Lower lobe of right lung (tissue), 2 donors: ENCODE results near the gene FAM180A. TPM values are rescaled to one million over a fixed set of nuclear protein-coding genes. Genes with fewer than 3 reads are reported as not detected.
A peak's percentile ranks its signal among the peaks of the same experiment; 100 is the strongest.

Source experiments
- ATAC-seq, 2 donors: fragments of 200-7000 bp; cut with Tn5 transposase; one replicate each; pipeline ENCODE4 v1.9.1; 2020 to 2022; ENCODE audit warnings: mild to moderate bottlenecking in 2 of 2, moderate library complexity in 2 of 2
- DNase-seq: peaks from one replicate; pipeline ENCODE4 v3.0.0-alpha.2; 2020
- H3K27ac ChIP-seq: fragments of 200-600 bp; one replicate; pipeline ENCODE4 v1.8.0; 2022
- H3K27me3 ChIP-seq: fragments of 200-600 bp; one replicate; pipeline ENCODE4 v1.8.0; 2022; ENCODE audit warnings: low read depth
- H3K36me3 ChIP-seq: fragments of 200-600 bp; one replicate; pipeline ENCODE4 v1.8.0; 2022; ENCODE audit warnings: mild to moderate bottlenecking
- H3K4me1 ChIP-seq: fragments of 200-600 bp; one replicate; pipeline ENCODE4 v1.8.0; 2022
- H3K4me3 ChIP-seq: fragments of 200-600 bp; one replicate; pipeline ENCODE4 v1.8.0; 2022; ENCODE audit warnings: mild to moderate bottlenecking
- H3K9me3 ChIP-seq: fragments of 200-600 bp; one replicate; pipeline ENCODE4 v1.8.0; 2022
- intact Hi-C: fragments of 100-400 bp; cut with DNase I; formaldehyde crosslinking; loops from one replicate; pipeline ENCODE4 v1.11.0; 2022
- total RNA-seq: library from RNA; stranded (reverse); fragmentation: NEBNext Ultra II Directional; extraction: Animal tissue kit (Norgen Biotek cat#: 25700); gene quantifications from one replicate; pipeline ENCODE4 v1.2.1, GENCODE V29; 2021
- TF ChIP-seq, protein P1 (sequence below): fragments of 200-600 bp; IDR thresholded peaks from one replicate; pipeline ENCODE4 v1.8.0; 2022; ENCODE audit warnings: antibody characterized with exemption, mild to moderate bottlenecking
- donor health status: DM: no; HTN: yes; CAD: no; lungs with severe emphysema.

FAM180A gene
- total RNA-seq, 1 donor from 2014 or later: 3.0 TPM

DNA sequence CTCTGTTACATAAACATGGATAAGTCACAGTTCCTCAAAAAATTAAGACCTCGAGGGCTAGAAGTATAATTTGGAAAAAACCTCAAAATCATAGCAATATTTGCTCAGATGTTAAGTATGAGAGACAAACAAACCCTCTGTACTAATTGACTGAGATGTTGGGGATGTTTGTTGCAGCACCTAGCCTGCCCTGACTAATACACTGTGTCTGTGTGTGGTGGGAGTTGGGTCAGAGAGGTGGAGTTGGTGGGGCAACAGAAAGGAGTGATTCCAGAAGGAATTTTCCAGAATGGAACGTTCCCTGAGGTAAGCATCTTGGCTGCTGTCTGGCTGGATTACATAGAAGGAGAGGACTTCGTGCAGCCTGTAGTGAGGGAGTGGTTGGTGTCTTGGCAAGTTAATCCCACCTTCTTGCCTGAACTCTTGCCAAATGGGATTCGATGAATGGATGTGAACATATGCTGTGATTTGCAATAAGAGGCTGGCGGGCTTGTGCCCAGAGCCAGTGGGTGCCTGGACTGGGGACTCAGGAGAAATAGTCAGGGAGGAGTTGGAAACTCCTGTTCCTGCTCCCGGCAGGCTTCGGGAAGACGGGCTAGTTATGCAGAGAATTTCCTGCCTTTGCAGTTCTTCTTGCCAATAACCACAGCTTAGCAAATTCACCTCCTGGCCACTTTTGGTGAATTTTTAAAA lies 9.3 kb upstream of the FAM180A start:
- no peaks in the 10 kb centered on the region for H3K36me3 ChIP-seq
- peak overlapping the region; percentile 64 for H3K27ac ChIP-seq
- peak in 1 of 2 donors; percentile 63 for ATAC-seq
- intact Hi-C loops: no loop called here
- TF ChIP-seq, protein P1, sequence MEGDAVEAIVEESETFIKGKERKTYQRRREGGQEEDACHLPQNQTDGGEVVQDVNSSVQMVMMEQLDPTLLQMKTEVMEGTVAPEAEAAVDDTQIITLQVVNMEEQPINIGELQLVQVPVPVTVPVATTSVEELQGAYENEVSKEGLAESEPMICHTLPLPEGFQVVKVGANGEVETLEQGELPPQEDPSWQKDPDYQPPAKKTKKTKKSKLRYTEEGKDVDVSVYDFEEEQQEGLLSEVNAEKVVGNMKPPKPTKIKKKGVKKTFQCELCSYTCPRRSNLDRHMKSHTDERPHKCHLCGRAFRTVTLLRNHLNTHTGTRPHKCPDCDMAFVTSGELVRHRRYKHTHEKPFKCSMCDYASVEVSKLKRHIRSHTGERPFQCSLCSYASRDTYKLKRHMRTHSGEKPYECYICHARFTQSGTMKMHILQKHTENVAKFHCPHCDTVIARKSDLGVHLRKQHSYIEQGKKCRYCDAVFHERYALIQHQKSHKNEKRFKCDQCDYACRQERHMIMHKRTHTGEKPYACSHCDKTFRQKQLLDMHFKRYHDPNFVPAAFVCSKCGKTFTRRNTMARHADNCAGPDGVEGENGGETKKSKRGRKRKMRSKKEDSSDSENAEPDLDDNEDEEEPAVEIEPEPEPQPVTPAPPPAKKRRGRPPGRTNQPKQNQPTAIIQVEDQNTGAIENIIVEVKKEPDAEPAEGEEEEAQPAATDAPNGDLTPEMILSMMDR: no peak
- DNase-seq: no peak
- no peaks in the 10 kb centered on the region for H3K9me3 ChIP-seq
- peak overlapping the region; percentile 24 for H3K4me3 ChIP-seq
- H3K27me3 ChIP-seq: no peaks in the 10 kb centered on the region
- peaks cover 3% of the 10 kb centered on the region for H3K4me1 ChIP-seq

DNA sequence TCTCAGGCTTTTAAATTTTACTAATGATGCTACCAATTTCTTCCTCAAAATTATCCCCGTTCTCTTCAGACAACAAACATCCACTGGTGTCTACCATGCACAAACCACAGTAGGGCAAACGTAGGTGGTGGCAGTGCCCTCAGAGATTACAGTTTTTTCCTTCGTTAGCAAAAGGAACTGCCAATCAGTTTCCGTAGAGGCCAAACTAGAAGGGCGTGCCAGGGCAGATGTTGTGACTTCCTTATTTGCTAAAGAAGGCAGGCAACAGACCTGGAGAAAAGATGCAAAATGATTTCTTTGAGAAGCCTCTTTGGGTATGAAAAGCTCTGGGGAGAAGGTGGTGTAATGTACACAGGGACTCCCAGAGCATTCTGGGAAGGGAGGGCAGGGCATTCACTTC lies 7.6 kb upstream of the FAM180A start:
- no peak for DNase-seq
- TF ChIP-seq, protein P1: no peak

DNA sequence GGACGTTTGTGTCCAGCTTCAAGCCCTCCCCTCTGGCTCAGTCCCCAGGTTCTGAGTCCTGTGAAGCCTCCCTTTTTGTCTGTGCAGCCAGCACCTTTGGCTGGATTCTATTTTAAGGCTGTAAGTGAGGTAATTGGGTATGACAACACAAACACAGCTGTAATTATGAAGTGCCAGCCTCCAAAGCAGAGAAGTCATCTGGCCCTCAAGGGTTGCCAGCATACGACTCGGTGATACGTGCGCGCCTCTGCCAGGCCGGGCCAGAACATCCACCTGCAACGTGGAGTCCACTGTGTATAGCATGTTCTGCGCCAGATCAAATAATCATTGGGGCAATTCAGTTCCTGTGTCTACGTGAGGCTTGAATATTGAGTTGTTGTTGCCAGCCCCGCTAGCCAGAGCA lies 6.7 kb upstream of the FAM180A start:
- intact Hi-C loops: no loop called here
- DNase-seq: no peak
- Histone ChIP-seq H3K27ac (no peak overlapping the region), H3K9me3 (no peaks in the 10 kb centered on the region), H3K36me3 (no peaks in the 10 kb centered on the region), H3K27me3 (no peaks in the 10 kb centered on the region), H3K4me3 (no peak overlapping the region), H3K4me1 (peaks cover 3% of the 10 kb centered on the region)
- no peak for ATAC-seq
- TF ChIP-seq, protein P1: no peak

More for the DNA sequence above, 7.6 kb upstream of the FAM180A start:
- no peaks in the 10 kb centered on the region for H3K27me3 ChIP-seq
- H3K4me1 ChIP-seq: peaks cover 3% of the 10 kb centered on the region
- no peaks in the 10 kb centered on the region for H3K9me3 ChIP-seq
- intact Hi-C loops: no loop called here
- no peak for ATAC-seq
- no peak overlapping the region for H3K4me3 ChIP-seq
- no peak overlapping the region for H3K27ac ChIP-seq
- H3K36me3 ChIP-seq: no peaks in the 10 kb centered on the region

DNA sequence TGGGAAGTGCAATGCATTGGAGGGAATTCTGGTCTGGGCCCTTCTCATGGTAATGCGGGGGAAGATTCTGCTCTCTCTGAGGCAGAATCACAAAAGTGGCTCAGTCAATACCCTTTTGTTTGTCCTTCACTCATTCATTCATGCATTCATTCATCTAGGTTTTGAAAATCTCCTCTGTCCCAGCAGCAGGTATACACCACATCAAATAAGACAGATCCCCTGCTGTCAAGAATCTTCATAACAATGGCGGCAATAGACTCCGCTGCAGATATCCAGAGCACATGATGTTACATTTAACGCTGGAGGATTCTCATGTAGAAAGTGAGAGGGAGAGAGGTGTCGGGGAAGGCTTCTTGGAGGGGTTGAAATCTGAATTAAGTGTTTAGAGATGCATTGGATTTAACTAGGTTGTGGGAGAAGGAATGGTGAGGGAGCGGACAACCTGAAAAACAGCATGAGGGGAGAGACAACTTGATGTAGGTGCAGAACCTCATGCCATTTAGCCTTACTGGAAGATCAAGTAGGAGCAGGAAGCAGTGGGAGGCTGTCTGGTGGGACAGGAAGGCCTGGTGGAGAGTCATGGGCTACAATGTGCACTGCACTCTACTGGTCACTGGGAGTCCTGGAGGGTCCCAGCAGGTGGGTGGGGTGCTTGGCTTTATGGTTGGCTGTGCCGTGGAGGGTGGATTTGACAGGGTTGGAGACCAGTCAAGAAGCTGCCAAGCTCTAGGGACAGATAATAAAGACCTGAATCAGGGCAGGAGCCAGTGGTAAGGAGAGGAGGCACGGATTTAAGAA lies 5.2 kb upstream of the FAM180A start:
- peaks cover 3% of the 10 kb centered on the region for H3K4me1 ChIP-seq
- TF ChIP-seq, protein P1: no peak
- no peaks in the 10 kb centered on the region for H3K9me3 ChIP-seq
- no peaks in the 10 kb centered on the region for H3K27me3 ChIP-seq
- no peak overlapping the region for H3K27ac ChIP-seq
- H3K36me3 ChIP-seq: no peaks in the 10 kb centered on the region
- no peak overlapping the region for H3K4me3 ChIP-seq
- no peak for ATAC-seq
- DNase-seq: no peak
- intact Hi-C loops: no loop called here

DNA sequence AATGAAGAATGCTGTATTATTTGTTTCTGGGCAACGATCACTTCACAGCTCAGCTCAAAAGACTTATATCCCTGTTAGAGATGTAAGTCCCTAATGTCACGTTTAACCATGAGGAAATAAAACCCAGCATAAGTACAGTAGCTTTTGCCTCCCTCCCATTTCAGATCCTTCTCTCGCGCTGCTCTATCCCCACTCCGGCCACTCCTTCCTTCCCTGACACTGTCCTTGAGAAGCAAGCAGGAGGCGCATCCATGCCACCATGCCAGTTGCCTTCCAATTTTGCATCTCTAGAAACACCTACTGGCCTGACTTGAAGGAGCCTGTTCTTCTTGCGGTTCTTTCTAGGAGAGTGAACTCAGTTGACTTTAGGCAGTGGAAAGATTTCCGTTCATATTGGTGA lies 1.2 kb downstream of the FAM180A start:
- Histone ChIP-seq H3K4me3 (peak overlapping the region; percentile 36), H3K27me3 (no peaks in the 10 kb centered on the region), H3K9me3 (no peaks in the 10 kb centered on the region), H3K27ac (no peak overlapping the region), H3K4me1 (no peaks in the 10 kb centered on the region), H3K36me3 (no peaks in the 10 kb centered on the region)
- TF ChIP-seq, protein P1: no peak
- ATAC-seq: no peak
- DNase-seq: no peak
- intact Hi-C loops: no loop called here
